ENCODE measurements around the gene HADHB.
"Not testable (repeated sequence)": the region's sequence is repeated elsewhere in the genome, so short reads cannot be mapped to it uniquely, and the experiment has no call there.

Gene HADHB

GRCh38 chr2:26327291-26328272 is 82.8 kb downstream of the HADHB start:
- Mint-ChIP-seq H3K9me3 (no peaks in the 10 kb centered on the region), H3K36me3 (no peaks in the 10 kb centered on the region), H3K4me1 (peaks cover 9% of the 10 kb centered on the region), H3K27ac (no peak overlapping the region), H3K4me3 (no peak overlapping the region), H3K27me3 (no peaks in the 10 kb centered on the region)

- not testable (repeated sequence) for H3K36me3 Mint-ChIP-seq
Observed at GRCh38 chr2:26329083-26329482, 84.3 kb downstream of the HADHB start.

GRCh38 chr2:26330114-26330549 is 85.4 kb downstream of the HADHB start:
- Mint-ChIP-seq H3K4me3 (peak overlapping the region; percentile 2), H3K27me3 (no peaks in the 10 kb centered on the region), H3K4me1 (peaks cover 9% of the 10 kb centered on the region), H3K36me3 (no peaks in the 10 kb centered on the region), H3K27ac (no peak overlapping the region), H3K9me3 (no peaks in the 10 kb centered on the region)

More at GRCh38 chr2:26329083-26329482, 84.3 kb downstream of the HADHB start:
- H3K4me3 Mint-ChIP-seq, H3K4me1 Mint-ChIP-seq, H3K9me3 Mint-ChIP-seq, H3K27me3 Mint-ChIP-seq, H3K27ac Mint-ChIP-seq: not testable (repeated sequence)

GRCh38 chr2:26330604-26331003 is 85.9 kb downstream of the HADHB start:
- Mint-ChIP-seq H3K27me3 (no peaks in the 10 kb centered on the region), H3K36me3 (no peaks in the 10 kb centered on the region), H3K4me3 (no peak overlapping the region), H3K27ac (no peak overlapping the region), H3K9me3 (no peaks in the 10 kb centered on the region), H3K4me1 (peaks cover 9% of the 10 kb centered on the region)

GRCh38 chr2:26331321-26331720 is 86.6 kb downstream of the HADHB start:
- H3K9me3 Mint-ChIP-seq, H3K36me3 Mint-ChIP-seq, H3K27me3 Mint-ChIP-seq, H3K27ac Mint-ChIP-seq, H3K4me3 Mint-ChIP-seq: not testable (repeated sequence)
- peaks cover 12% of the 10 kb centered on the region for H3K4me1 Mint-ChIP-seq

- no peaks in the 10 kb centered on the region for H3K27me3 Mint-ChIP-seq
- H3K4me1 Mint-ChIP-seq = peaks cover 16% of the 10 kb centered on the region
- H3K36me3 Mint-ChIP-seq = no peaks in the 10 kb centered on the region
- H3K27ac Mint-ChIP-seq = no peak overlapping the region
- no peaks in the 10 kb centered on the region for H3K9me3 Mint-ChIP-seq
- H3K4me3 Mint-ChIP-seq = no peak overlapping the region
Observed at GRCh38 chr2:26333293-26333692, 88.6 kb downstream of the HADHB start.

- Mint-ChIP-seq H3K9me3 (no peaks in the 10 kb centered on the region), H3K4me1 (peaks cover 9% of the 10 kb centered on the region), H3K4me3 (no peak overlapping the region), H3K36me3 (no peaks in the 10 kb centered on the region), H3K27ac (no peak overlapping the region), H3K27me3 (no peaks in the 10 kb centered on the region)
Observed at GRCh38 chr2:26335231-26335630, 90.5 kb downstream of the HADHB start.

GRCh38 chr2:26336719-26337118 is 92.0 kb downstream of the HADHB start:
- Mint-ChIP-seq H3K27ac (peak overlapping the region; percentile 70), H3K4me3 (no peak overlapping the region), H3K4me1 (peaks cover 7% of the 10 kb centered on the region), H3K9me3 (no peaks in the 10 kb centered on the region), H3K36me3 (no peaks in the 10 kb centered on the region), H3K27me3 (no peaks in the 10 kb centered on the region)

GRCh38 chr2:26337298-26337697 is 92.6 kb downstream of the HADHB start:
- Mint-ChIP-seq H3K36me3 (no peaks in the 10 kb centered on the region), H3K4me1 (peaks cover 7% of the 10 kb centered on the region), H3K4me3 (no peak overlapping the region), H3K27me3 (no peaks in the 10 kb centered on the region), H3K27ac (no peak overlapping the region), H3K9me3 (no peaks in the 10 kb centered on the region)
